ENCODE results near the gene ARL10.

Gene ARL10

DNA sequence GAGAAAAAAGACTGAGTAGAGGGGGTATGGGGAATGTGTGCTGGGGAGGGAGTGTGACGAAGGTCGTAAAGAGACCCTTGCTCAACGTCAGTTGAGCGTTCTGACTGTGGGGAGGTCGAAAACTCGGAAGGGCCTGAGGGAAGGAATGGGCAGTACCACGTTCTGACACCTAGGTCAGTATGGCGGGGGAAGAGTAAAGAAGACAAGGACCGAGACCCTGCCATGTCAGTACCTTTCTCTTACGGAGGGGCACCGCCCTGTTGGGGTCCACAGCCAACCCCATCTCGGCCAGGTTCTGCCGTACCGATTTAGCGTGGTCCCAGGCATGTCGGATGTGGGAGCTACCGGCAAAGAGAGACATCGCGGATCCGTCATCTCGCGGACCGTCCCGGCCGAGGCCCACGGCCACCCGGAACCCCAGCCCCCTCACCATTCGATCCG is 22.7 kb downstream of the ARL10 start:
- peak overlapping the region; percentile 78 to 83 for H3K4me3 ChIP-seq (ENCODE audit: low read depth in 1 of 2, low read length in 1 of 2)
- H3K27me3 ChIP-seq: no peaks in the 10 kb centered on the region
- peaks cover 17 to 21% of the 10 kb centered on the region in 2 experiments for H3K4me1 ChIP-seq (ENCODE audit: control insufficient read depth in 1 of 2, insufficient read depth in 1 of 2, low read depth in 1 of 2, low read length in 1 of 2)
- H3K9me3 ChIP-seq: no peaks in the 10 kb centered on the region
- TF ChIP-seq, protein P1, sequence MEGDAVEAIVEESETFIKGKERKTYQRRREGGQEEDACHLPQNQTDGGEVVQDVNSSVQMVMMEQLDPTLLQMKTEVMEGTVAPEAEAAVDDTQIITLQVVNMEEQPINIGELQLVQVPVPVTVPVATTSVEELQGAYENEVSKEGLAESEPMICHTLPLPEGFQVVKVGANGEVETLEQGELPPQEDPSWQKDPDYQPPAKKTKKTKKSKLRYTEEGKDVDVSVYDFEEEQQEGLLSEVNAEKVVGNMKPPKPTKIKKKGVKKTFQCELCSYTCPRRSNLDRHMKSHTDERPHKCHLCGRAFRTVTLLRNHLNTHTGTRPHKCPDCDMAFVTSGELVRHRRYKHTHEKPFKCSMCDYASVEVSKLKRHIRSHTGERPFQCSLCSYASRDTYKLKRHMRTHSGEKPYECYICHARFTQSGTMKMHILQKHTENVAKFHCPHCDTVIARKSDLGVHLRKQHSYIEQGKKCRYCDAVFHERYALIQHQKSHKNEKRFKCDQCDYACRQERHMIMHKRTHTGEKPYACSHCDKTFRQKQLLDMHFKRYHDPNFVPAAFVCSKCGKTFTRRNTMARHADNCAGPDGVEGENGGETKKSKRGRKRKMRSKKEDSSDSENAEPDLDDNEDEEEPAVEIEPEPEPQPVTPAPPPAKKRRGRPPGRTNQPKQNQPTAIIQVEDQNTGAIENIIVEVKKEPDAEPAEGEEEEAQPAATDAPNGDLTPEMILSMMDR (IDR thresholded peaks at IDR 0.05): no peak
- peak overlapping the region; percentile 93 for H3K27ac ChIP-seq
- peaks cover 14% of the 10 kb centered on the region for H3K36me3 ChIP-seq

DNA sequence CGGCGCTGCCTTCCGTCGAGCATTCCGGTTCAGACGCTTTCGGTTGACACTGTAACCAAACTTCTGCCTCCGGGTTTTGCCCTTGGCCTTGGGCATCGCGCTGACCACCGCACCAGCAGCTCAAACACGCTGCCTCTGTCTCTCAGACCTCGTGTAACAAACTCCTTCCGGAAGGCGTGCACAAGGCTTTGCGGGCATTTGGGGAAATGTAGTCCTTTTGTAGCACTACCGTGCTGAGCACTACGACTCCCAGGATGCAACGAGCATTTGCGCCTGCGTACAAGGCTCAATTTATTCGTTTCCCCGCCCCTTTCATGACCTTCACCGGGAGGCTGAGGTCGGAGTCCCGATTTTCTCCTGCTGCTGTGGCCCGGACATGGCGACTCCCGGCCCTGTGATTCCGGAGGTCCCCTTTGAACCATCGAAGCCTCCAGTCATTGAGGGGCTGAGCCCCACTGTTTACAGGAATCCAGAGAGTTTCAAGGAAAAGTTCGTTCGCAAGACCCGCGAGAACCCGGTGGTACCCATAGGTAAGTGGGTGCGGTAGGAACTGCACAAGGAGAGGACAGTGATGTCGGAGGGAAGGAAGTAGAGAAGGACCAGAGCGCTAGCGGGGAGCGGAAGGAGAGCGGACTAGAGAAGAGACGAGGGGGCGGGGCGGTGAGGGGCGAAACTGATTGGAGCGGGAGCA is 23.3 kb downstream of the ARL10 start, which contains the start of the genes HIGD2A and NOP16:
HIGD2A (plus strand) TSS at position 308 of the 691 bp plus-strand sequence; CDS start at position 377, 69 bp downstream.
NOP16 (minus strand) TSS at position 155 of the 691 bp plus-strand sequence; CDS start at position 96, 59 bp downstream.
- H3K4me3 ChIP-seq (ENCODE audit: low read depth in 1 of 2, low read length in 1 of 2): peak within 1 kb of the TSS; percentile 78 to 83
- H3K36me3 ChIP-seq: peaks cover 20% of the 10 kb centered on the region
- H3K9me3 ChIP-seq: no peaks in the 10 kb centered on the region
- H3K27ac ChIP-seq: peak within 1 kb of the TSS; percentile 93
- TF ChIP-seq, protein P1 (IDR thresholded peaks at IDR 0.05): peak; percentile 72
- peaks cover 17 to 21% of the 10 kb centered on the region in 2 experiments for H3K4me1 ChIP-seq (ENCODE audit: control insufficient read depth in 1 of 2, insufficient read depth in 1 of 2, low read depth in 1 of 2, low read length in 1 of 2)
- H3K27me3 ChIP-seq: no peaks in the 10 kb centered on the region

DNA sequence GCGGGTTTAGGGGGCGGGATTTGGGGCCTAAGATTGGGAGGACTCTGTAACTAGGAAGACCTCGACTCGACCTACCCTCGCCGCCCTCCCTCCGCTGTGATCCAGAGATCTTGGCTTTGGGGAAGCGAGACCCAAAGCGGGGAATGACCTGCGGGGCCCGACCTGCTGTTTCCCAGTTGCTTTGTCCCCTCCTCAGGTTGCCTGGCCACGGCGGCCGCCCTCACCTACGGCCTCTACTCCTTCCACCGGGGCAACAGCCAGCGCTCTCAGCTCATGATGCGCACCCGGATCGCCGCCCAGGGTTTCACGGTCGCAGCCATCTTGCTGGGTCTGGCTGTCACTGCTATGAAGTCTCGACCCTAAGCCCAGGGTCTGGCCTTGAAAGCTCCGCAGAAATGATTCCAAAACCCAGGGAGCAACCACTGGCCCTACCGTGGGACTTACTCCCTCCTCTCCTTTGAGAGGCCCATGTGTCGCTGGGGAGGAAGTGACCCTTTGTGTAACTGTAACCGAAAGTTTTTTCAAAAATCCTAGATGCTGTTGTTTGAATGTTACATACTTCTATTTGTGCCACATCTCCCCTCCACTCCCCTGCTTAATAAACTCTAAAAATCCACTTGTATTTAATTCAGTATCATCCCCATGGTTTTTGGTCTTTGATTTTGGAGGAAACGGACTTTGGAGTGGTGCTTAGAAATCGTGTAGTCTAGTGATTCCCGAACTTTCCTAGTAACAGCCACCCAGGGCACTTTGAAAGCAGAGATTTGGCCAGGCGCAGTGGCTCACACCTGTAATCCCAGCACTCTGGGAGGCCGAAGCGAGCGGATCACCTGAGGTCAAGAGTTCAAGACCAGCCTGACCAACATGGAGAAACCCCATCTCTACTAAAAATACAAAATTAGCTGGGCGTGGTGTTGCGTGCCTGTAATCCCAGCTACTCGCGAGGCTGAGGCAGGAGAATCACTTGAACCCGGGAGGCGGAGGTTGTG is 24.1 kb downstream of the ARL10 start:
- Histone ChIP-seq H3K36me3 (peaks cover 20% of the 10 kb centered on the region), H3K4me1 (ENCODE audit: control insufficient read depth in 1 of 2, insufficient read depth in 1 of 2, low read depth in 1 of 2, low read length in 1 of 2) (peaks cover 17 to 21% of the 10 kb centered on the region in 2 experiments)
- TF ChIP-seq, protein P1 (IDR thresholded peaks at IDR 0.05): no peak

DNA sequence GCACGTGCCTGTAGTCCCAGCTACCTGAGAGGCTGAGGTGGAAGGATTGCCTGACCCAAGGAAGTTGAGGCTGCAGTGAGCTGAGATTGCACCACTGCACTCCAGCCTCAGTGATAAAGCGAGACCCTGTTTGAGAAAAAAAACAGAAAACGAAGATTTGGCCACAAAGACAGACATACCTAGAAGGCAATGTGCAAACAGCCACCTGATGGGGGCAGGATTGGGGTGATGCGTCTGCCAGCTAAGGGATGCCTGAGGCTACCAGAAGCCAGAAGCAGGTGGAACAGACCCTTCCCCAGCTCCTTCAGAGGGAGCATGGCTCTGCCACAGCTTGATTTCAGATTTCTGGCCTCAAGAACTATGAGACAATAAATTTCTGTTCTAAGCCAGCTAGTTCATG is 26.2 kb downstream of the ARL10 start:
- H3K36me3 ChIP-seq: peaks cover 36% of the 10 kb centered on the region
- TF ChIP-seq, protein P1 (IDR thresholded peaks at IDR 0.05): no peak

More for the DNA sequence above, 24.1 kb downstream of the ARL10 start:
- Histone ChIP-seq H3K27ac (peak overlapping the region; percentile 93), H3K27me3 (no peaks in the 10 kb centered on the region), H3K4me3 (ENCODE audit: low read depth in 1 of 2, low read length in 1 of 2) (peak overlapping the region; percentile 78 to 83), H3K9me3 (no peaks in the 10 kb centered on the region)

DNA sequence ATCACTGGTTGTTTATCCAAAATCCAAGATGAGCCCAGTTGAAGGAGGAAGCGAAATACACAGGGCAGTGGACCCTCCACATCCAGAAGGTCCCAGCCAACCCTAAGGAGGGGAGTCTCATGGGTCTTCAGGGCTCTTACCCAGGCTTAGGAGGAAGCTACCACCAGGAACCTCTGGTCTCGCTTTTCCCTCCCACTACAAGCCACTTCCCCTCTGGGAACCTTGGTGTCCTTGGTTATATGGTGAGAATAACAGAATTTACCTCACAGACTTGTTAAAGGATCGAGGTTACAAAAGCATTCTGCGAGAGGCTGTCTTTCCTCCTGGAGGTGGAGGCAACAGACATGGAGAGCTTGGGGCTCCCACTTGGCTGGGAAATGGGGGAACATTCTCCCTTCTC is 26.7 kb downstream of the ARL10 start:
- Histone ChIP-seq H3K27ac (no peak overlapping the region), H3K27me3 (no peaks in the 10 kb centered on the region), H3K9me3 (no peaks in the 10 kb centered on the region), H3K36me3 (peaks cover 41% of the 10 kb centered on the region), H3K4me1 (ENCODE audit: control insufficient read depth in 1 of 2, insufficient read depth in 1 of 2, low read depth in 1 of 2, low read length in 1 of 2) (peaks cover 17 to 21% of the 10 kb centered on the region in 2 experiments), H3K4me3 (ENCODE audit: low read depth in 1 of 2, low read length in 1 of 2) (no peak overlapping the region)
- TF ChIP-seq, protein P1 (IDR thresholded peaks at IDR 0.05): no peak

More for the DNA sequence above, 26.2 kb downstream of the ARL10 start:
- H3K27ac ChIP-seq: no peak overlapping the region
- H3K4me1 ChIP-seq (ENCODE audit: control insufficient read depth in 1 of 2, insufficient read depth in 1 of 2, low read depth in 1 of 2, low read length in 1 of 2): peaks cover 17 to 21% of the 10 kb centered on the region in 2 experiments
- no peaks in the 10 kb centered on the region for H3K9me3 ChIP-seq
- no peaks in the 10 kb centered on the region for H3K27me3 ChIP-seq
- H3K4me3 ChIP-seq (ENCODE audit: low read depth in 1 of 2, low read length in 1 of 2): no peak overlapping the region
